GM19193 (cell line): ENCODE results near the gene C1orf21.

Source experiments
- POLR2A ChIP-seq: IDR thresholded peaks from 4 replicates; pipeline ENCODE4 v1.6.1; 2011; ENCODE audit not compliant: insufficient read depth, insufficient read length; ENCODE audit errors: extremely low read depth

Gene C1orf21

DNA sequence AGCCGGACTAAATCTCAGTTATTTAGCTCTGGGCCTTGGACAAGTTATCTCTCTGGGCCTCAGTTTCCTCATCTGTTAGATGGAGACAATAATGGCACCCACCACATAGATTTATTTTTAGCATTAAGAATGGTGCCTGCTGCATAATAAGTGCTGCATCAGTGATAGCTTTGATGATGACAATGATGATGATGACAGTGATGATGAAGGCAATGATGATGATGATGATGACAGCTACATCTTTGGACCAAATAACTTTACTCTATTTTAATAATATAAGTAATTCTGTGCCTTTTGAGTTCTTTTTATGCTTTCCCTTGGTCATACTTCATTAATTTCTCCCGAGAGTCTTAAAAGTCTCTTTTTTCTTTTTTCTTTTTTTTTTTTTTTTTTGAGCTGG is 143.4 kb downstream of the C1orf21 start:
- no peak for TF ChIP-seq POLR2A

DNA sequence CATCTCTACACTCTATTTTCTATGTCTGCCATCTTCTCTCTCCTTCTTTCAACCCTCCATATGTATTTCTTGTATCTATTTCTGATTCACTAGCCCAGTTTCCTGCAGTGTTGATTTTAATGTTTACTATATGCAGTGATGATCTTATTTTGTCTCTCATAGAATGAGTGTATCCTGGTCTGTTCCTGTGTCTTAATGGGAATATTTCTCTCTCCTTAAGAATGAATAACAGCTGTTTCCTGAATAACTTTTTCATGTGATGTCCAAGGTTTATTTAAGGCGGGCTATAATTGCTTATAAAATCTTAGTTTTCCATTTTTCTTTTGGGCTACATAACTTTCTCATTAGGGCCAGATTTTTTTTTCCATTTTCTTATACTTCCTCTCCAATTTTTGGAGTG is 144.5 kb downstream of the C1orf21 start:
- TF ChIP-seq POLR2A, result no peak

DNA sequence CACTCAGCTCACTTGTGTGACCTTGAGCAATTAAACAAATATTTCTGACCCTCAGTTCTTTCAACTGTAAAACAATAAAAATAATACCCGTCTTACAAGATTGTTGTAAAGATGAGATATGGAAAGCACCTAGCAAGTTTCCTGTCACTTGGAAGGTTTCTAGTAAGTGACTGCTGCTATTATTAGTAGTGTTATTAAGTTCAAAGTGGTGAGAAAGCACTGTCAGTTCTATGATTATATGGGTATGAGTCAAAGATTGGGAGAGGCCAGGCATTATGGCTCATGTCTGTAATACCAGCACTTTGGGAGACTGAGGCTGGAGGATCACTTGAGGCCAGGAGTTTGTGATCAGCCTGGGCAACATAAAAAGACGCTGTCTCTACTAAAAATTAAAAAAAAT is 145.4 kb downstream of the C1orf21 start:
- TF ChIP-seq POLR2A, result no peak

DNA sequence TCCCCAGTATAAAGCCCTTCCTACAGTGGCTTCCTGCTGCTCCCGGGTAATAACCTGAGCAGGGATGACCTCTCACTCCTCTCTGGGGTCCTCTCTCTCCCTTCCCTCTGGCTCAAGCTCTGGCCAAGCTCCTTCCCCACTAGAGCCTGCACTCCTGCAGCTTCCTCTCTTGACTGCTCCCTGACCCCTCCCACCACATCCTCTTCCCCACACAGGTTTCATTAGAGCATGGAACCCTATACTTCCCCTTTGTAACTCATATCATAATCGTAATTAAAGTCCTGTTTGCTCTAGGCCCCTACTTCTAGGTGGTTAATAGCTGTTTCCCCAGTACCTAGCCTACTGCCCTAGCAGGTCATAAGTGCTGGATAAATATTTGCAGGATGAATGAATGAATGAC is 146.2 kb downstream of the C1orf21 start:
- no peak for TF ChIP-seq POLR2A

DNA sequence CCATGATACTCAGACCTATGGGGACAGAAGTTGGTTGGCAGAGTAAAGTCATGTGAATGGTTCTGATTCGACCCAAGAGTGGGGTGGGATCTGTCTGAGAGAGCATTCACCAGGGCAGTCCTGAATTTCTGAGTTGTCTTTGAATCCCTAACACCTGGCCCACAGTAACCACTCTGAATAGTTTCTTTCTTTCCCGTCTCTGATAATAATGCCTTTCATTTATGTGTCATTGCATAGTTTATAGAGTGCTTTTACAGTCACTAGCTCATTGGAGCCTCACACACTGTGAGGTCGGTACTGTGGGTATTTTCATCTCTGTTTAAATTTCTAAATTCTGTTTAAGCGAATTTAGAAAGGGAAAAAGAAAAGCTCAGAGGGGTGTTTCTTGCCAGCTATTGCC is 147.1 kb downstream of the C1orf21 start:
- TF ChIP-seq POLR2A, result no peak

DNA sequence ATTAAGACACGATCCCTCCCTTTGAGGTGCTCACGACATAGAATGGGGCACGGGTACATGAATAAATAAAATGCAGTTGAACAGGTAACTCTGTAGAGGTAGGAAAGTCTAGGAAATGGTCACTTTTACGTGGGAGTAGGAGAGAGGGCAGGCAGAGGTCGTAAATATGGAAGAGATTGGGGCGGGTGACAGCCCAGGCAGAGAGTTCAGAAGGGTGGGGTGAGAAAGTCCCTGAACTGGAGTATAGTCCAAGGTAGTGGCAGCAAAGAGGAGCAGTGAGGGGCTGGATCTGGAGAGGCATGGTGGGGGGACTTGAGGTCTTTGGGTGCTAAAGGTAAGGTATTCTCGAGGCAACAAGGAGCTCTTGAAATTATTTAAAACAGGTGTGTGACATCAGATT is 147.9 kb downstream of the C1orf21 start:
- TF ChIP-seq POLR2A, result no peak

DNA sequence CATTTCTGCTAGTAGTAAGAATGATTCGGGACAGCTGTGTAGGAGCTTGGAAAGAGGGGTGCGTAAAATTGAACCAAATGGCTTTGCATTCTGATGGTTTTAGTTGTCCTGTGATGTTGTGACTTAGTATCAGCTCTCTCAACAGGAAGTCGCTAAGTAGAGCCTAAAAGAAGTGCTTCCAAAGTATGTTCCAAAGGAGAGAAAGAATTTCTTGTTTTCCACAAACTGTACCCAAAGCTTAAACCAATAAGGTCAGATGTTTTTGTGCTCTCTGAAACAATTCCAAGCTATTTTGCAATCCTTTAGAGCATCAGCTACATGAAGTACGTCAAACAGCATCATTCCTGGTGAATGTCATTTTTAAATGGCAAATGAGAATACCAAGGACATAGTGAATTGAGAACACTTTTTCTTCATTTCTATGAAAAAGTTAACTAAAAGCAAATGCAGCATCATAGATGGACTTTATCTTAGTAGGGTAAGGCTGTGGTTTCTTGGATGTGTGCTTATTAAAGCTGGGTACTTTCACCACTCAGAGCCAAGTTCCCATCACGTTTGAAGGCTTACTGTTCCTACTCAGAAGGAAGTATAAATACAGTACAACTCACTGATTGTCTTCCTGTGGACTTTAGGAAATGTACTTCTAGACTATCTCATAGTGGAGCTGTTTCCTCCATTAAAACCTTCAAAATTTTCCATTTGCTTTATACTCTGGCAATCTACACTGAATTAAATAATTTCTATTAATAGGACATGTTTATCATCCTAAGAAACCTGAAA is 148.6 kb downstream of the C1orf21 start:
- no peak for TF ChIP-seq POLR2A

DNA sequence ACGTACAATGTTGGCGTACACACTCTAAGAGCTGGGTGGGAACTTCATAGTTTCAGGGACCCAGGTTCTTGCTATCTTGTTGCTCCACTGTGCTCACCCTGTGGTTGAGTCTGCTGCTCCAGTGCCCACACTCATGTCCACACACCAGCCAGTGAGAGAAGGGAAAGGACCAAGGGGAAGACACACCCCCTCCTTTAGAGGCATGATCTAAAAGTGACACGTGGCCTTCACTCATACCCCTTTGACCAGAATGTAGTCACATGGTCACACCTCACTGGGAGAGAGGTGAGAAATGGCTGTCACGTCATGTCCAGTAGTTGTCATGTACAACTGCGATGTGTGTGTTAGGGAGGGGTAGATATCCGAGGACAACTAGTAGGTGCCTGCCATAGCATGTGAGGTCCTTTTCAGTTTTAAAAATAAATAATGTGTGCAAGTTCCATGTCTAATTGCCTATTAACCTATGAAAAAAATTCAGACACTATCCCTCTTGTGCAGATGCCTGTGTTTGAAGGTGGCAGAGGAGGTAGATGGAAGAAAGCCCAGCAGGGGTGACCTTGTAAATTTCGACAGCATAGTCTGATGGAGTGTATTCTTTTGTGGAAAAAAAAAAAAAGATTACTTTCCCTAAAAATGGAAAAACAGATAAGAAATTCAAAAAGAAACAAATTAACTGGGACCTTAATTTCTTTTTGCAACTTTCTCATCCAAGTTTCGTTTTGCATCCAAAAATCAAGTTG is 149.6 kb downstream of the C1orf21 start:
- no peak for TF ChIP-seq POLR2A

DNA sequence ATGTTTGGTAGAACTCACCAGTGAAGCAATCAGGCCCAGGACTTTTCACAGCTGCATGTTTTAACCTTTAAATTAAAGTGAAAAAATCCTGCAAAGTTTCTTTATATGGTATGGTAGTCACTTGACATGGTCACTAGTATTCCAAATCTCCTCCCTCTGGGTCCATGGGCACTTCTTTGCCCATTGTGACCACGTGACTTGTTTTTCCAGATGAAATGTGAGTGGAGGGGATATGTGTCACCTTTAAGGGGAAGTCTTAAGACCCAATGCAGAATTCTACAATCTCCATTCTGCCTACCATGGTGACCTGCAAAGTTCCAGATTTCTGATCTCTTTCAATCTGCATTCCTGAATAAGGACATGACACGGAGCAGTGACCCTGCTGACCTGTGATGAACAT is 152.8 kb downstream of the C1orf21 start:
- no peak for TF ChIP-seq POLR2A

DNA sequence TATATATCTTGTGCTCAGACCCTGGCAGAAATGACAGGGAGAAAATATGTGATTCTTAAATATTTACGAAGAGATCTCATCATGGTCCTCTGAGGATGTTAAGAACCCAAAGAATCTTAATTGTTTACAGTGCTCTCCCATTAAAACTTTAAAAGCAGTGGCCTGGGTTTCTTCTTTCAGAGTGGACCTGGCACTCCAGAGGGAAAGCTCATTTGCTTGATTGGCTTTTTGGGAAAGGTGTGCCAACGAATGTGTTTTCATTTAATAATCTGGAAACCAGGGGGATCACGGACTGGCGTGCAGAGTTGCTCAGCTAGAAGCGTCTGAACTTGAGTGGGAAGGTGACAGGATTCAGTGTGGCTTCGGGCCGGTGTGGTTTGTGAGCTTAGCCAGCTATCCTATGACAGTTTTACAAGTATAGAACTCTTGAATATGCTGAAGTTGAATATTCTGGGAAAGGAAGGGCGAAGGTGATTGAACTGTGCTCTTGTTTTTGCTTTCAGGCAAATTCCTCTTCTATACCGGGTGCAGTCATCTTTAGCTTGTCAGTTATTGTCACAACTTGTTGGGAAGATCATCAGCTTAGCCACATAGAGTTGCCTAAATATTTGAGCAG is 154.8 kb downstream of the C1orf21 start:
- TF ChIP-seq POLR2A, result no peak

DNA sequence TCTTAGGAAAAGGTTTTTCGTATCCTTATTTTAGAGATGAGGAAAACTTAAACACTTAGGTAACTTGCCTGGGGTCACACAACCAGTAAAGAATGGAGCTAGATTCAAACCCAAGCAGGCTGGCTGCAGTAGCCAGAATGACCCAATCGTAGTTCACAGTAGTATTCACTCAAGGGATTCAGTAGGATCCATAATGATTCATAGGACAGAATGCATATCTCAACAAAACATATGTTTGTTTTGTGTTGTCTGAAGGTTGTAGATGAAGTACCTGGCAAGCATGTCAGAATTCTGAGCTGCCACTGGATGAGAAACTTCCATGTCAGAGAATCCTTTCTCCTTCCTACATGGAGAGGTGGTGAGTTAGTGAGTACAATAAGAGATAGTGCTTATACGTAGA is 155.5 kb downstream of the C1orf21 start:
- no peak for TF ChIP-seq POLR2A

DNA sequence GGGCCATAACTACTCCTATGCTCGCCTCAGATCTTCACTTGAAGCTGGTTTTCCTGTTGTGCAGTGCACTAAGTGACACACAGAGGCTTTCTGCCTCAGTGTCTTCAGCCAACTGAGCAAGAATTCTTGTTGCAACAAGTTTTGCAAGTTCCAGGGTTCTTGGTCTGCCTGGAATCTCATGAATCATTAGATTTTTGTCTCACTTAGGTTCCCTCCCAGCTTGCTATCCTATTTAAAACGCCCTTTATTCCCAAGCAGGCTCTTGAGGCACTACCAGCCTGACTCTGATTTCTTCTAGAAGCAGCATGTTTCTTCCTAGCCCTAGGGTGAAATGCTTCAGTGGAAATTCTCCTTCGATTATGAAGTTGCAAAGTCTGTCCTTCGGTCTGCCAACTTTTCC is 158.8 kb downstream of the C1orf21 start:
- TF ChIP-seq POLR2A, result no peak

DNA sequence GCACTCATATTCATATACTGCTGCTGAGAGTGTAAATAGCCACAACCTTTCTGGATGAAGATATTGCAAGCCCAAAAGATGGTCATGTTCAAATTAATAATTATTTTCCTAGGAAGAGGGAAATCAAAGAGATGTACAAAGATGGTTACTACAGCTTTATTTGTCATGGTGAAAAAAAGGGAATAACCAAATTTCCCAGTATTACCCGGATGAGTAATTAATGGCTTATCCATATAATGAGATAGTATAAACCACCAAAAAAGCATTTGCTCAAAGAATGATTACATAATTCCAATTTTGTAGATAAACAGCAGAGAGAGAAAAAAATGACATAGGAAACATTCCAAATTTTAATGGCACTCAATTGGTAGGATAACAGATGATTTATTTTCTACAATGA is 165.6 kb downstream of the C1orf21 start:
- TF ChIP-seq POLR2A, result no peak

DNA sequence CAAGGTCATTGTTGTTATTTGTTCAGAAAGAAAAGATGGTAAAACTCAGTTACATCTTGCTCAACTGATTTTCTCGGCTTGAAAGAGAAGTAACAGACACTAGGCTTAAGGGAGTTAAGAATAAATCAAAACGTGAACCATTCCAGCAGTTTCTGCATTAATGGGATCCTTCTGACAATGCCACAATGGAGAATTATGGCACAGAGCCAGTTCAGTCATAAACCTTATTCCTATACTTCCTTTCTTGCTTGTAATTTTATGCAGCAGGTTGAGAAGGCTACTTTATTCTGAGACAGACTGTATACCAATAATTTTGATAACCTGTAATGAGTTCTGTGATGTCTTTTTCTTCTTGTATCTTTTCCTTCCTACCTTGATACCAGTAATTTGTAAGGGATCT is 167.0 kb downstream of the C1orf21 start:
- TF ChIP-seq POLR2A, result no peak

DNA sequence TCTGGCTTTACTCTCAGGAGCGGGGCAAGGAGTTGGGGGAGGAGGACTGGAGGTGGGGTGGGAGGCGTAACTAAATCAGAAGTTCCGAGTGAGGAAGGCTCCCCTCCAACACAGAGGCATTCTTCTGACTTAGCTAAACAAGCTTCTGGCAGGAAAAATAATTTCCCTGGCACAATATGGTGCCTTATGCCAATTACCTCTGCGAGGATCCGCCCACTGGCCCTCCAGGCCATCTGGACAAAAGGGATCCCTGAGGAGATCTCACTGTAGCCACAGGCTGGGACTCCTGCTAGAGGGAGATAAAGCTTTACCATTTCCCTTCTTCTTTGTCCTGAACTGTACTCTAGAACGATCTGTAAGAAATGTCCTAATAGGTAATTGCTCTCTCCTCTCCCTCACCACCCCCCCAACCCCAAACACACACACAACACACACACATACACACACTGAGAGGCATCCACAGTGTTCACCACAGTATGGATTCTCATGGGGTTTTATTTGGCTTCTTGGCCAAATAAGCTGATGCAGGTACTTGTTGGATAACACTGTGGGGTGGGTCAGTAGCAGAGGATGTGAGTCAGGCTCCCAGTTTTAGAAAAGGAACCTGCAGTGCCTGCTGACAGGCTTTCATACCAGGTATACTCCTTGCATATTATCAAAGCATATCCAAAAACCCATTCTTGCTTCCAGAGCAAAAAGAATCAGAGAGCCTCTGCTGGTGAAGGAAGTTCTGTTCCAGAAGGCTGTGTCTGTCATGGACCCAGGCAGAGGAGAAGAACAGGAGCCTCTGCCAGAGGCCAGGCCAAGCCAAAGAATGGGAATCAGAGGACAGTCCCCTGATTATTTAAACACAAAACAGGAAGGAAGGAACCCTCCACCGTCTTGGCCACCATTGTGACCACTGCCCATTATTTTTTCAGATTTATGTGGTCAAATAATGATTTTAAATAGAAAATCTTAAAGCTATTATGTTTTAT is 169.1 kb downstream of the C1orf21 start:
- TF ChIP-seq POLR2A, result no peak
